Calu3 (cell line): ENCODE data around the gene COMMD3. TPM values are rescaled to one million over a fixed set of nuclear protein-coding genes. Genes with fewer than 3 reads are reported as not detected.
"Not testable (repeated sequence)": the region's sequence is repeated elsewhere in the genome, so short reads cannot be mapped to it uniquely, and the experiment has no call there.

ENCODE experiments used
- BruUV-seq: library from RNA; stranded (reverse); fragments of 400-500 nt; replicated peaks from 2 replicates; lab custom pipeline; 2021; lab: Mats Ljungman, UMichigan
- CTCF ChIA-PET: fragments of 300-600 bp; sonication (Branson Sonifier 250); formaldehyde crosslinking; loops from one replicate; lab custom pipeline; 2022; ENCODE audit warnings: antibody characterized with exemption; lab: Charles Lee
- DNase-seq: peaks from one replicate; pipeline ENCODE4 v3.0.0; 2022
- H3K27ac Mint-ChIP-seq: one replicate; pipeline ENCODE4 v1.8.0; 2022; ENCODE audit warnings: mixed read lengths; ENCODE audit not compliant: unreplicated experiment
- H3K27me3 Mint-ChIP-seq: one replicate; pipeline ENCODE4 v1.8.0; 2022; ENCODE audit warnings: mixed read lengths; ENCODE audit not compliant: unreplicated experiment
- H3K36me3 Mint-ChIP-seq: one replicate; pipeline ENCODE4 v1.8.0; 2022; ENCODE audit warnings: mild to moderate bottlenecking, moderate library complexity, mixed read lengths; ENCODE audit not compliant: insufficient read depth, unreplicated experiment
- H3K4me1 Mint-ChIP-seq: one replicate; pipeline ENCODE4 v1.8.0; 2022; ENCODE audit warnings: mild to moderate bottlenecking, low read depth, mixed read lengths; ENCODE audit not compliant: unreplicated experiment
- H3K4me3 Mint-ChIP-seq: one replicate; pipeline ENCODE4 v1.8.0; 2022; ENCODE audit warnings: mild to moderate bottlenecking, low read depth, moderate library complexity, mixed read lengths; ENCODE audit not compliant: unreplicated experiment
- H3K9me3 Mint-ChIP-seq: one replicate; pipeline ENCODE4 v1.8.0; 2022; ENCODE audit warnings: low read depth, mixed read lengths; ENCODE audit not compliant: unreplicated experiment
- CTCF ChIP-seq: fragments of 200-600 bp; IDR thresholded peaks from one replicate; pipeline ENCODE4 v1.8.0; 2022; ENCODE audit warnings: antibody characterized with exemption; ENCODE audit not compliant: unreplicated experiment
- intact Hi-C: fragments of 100-400 bp; cut with micrococcal nuclease; formaldehyde crosslinking; loops from one replicate; pipeline ENCODE4 v1.10.0; 2022; ENCODE audit not compliant: unreplicated experiment
- total RNA-seq: library from RNA; stranded (reverse); gene quantifications from 2 replicates; pipeline ENCODE4 v1.2.3, GENCODE V29; 2022

COMMD3 gene
- total RNA-seq, 1 experiment from 2014 or later = 39.5 TPM

GRCh38 chr10:22356324-22356873 is 40.2 kb downstream of the COMMD3 start:
- TF ChIP-seq CTCF = no peak
- CTCF ChIA-PET = no interaction called here
- H3K4me1 Mint-ChIP-seq = no peaks in the 10 kb centered on the region
- no peak for DNase-seq
- no peak overlapping the region for H3K27ac Mint-ChIP-seq
- no peaks in the 10 kb centered on the region for H3K36me3 Mint-ChIP-seq
- no peaks in the 10 kb centered on the region for H3K27me3 Mint-ChIP-seq
- no TSS peak for BruUV-seq
- no peaks in the 10 kb centered on the region for H3K9me3 Mint-ChIP-seq
- intact Hi-C loops = no loop called here
- no peak overlapping the region for H3K4me3 Mint-ChIP-seq

- H3K4me1 Mint-ChIP-seq, CTCF ChIA-PET, BruUV-seq, H3K36me3 Mint-ChIP-seq, DNase-seq, intact Hi-C loops, H3K27me3 Mint-ChIP-seq, H3K4me3 Mint-ChIP-seq, H3K9me3 Mint-ChIP-seq, H3K27ac Mint-ChIP-seq: not testable (repeated sequence)
Measured at GRCh38 chr10:22357770-22358169, 41.6 kb downstream of the COMMD3 start.

- no peak for DNase-seq
- CTCF ChIA-PET = no interaction called here
- Mint-ChIP-seq H3K27me3 (no peaks in the 10 kb centered on the region), H3K36me3 (no peaks in the 10 kb centered on the region), H3K9me3 (no peaks in the 10 kb centered on the region), H3K27ac (no peak overlapping the region), H3K4me3 (no peak overlapping the region), H3K4me1 (no peaks in the 10 kb centered on the region)
- no TSS peak for BruUV-seq
- TF ChIP-seq CTCF = no peak
- intact Hi-C loops = no loop called here
Measured at GRCh38 chr10:22363305-22363704, 47.1 kb downstream of the COMMD3 start.

- BruUV-seq = no TSS peak
- no peak for DNase-seq
- no peak for TF ChIP-seq CTCF
- Mint-ChIP-seq H3K9me3 (no peaks in the 10 kb centered on the region), H3K36me3 (no peaks in the 10 kb centered on the region), H3K4me3 (no peak overlapping the region), H3K27me3 (no peaks in the 10 kb centered on the region), H3K4me1 (no peaks in the 10 kb centered on the region), H3K27ac (no peak overlapping the region)
- intact Hi-C loops = no loop called here
- CTCF ChIA-PET = interaction anchor here (0.6 to 0.8 kb wide), 2 partner anchors 13 to 85 kb away, joined by 3 read pairs; no protein-coding TSS in a partner anchor
Measured at GRCh38 chr10:22364407-22365140, 48.4 kb downstream of the COMMD3 start.

- Mint-ChIP-seq H3K4me3 (no peak overlapping the region), H3K27me3 (no peaks in the 10 kb centered on the region), H3K4me1 (no peaks in the 10 kb centered on the region), H3K36me3 (no peaks in the 10 kb centered on the region), H3K9me3 (no peaks in the 10 kb centered on the region), H3K27ac (no peak overlapping the region)
- TF ChIP-seq CTCF = no peak
- intact Hi-C loops = no loop called here
- no peak for DNase-seq
- BruUV-seq = no TSS peak
- CTCF ChIA-PET = interaction anchor here (0.6 to 0.8 kb wide), 2 partner anchors 13 to 85 kb away, joined by 3 read pairs; no protein-coding TSS in a partner anchor
Measured at GRCh38 chr10:22365233-22365632, 49.0 kb downstream of the COMMD3 start.
